Measurements from ENCODE around the gene SUMO2. TPM values are rescaled to one million over a fixed set of nuclear protein-coding genes. Genes with fewer than 3 reads are reported as not detected.

The SUMO2 gene
- total and polyA plus RNA-seq, 2 of the 13 experiments (the other 11 are each of a cell fraction or from before 2014, with no cell fraction given) = 337 to 553 TPM

DNA sequence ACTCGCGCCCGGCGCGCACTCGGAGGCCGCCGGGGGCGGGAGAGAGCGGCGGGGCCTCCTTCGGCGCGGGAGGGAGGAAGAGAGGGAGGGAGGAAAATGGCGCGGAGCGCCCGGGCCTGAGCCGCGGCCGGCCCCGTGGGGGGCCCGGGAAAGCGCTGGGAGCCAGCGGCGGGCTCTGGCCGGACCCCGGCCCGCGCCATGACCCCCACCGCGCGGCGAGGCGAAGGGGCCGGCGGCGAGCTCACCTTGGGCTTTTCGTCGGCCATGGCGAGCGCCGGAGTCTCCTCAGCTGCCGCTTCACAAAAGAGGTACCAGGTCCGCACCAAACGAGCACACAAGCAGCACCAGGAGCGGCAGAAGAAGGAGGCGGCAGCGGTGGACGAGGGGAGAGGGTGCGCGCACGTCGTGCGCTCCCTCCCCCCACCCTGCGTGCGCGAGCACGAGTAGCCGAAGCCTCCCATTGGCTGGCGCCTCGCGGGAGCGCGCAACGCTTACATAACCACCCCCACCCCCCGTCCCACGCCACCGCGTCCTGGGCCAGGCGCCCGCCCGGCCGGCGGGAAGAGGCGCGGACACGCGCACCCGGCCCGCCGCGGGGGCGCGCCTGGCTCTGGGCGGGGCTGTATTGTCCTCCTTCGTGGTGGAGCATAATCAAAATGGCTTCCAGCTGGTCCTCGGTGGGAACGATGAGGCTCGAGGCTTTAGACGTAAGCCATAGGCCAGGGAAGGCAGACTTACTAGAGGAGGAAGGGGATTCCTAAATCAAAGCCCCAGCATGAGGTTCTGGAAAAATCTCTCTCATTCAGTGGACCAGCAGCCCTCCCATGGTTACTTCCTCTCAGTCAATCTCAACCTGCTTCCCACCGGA, at the start of gene SUMO2 (continued):
- TF ChIP-seq, protein P1, sequence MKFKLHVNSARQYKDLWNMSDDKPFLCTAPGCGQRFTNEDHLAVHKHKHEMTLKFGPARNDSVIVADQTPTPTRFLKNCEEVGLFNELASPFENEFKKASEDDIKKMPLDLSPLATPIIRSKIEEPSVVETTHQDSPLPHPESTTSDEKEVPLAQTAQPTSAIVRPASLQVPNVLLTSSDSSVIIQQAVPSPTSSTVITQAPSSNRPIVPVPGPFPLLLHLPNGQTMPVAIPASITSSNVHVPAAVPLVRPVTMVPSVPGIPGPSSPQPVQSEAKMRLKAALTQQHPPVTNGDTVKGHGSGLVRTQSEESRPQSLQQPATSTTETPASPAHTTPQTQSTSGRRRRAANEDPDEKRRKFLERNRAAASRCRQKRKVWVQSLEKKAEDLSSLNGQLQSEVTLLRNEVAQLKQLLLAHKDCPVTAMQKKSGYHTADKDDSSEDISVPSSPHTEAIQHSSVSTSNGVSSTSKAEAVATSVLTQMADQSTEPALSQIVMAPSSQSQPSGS (CRISPR knock-in tag; IDR thresholded peaks at IDR 0.05) = peak; percentile 20; the same call in 1 of the 2 replicates
- TF ChIP-seq, protein P2, sequence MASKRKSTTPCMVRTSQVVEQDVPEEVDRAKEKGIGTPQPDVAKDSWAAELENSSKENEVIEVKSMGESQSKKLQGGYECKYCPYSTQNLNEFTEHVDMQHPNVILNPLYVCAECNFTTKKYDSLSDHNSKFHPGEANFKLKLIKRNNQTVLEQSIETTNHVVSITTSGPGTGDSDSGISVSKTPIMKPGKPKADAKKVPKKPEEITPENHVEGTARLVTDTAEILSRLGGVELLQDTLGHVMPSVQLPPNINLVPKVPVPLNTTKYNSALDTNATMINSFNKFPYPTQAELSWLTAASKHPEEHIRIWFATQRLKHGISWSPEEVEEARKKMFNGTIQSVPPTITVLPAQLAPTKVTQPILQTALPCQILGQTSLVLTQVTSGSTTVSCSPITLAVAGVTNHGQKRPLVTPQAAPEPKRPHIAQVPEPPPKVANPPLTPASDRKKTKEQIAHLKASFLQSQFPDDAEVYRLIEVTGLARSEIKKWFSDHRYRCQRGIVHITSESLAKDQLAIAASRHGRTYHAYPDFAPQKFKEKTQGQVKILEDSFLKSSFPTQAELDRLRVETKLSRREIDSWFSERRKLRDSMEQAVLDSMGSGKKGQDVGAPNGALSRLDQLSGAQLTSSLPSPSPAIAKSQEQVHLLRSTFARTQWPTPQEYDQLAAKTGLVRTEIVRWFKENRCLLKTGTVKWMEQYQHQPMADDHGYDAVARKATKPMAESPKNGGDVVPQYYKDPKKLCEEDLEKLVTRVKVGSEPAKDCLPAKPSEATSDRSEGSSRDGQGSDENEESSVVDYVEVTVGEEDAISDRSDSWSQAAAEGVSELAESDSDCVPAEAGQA (IDR thresholded peaks at IDR 0.05; ENCODE audit: low read depth) = no peak
- TF ChIP-seq, protein P2 (CRISPR knock-in tag; IDR thresholded peaks at IDR 0.05; ENCODE audit: borderline replicate concordance) = 0 out of 2 replicates have a peak, but pooled peaks have one; percentile 37
- TF ChIP-seq HHEX (CRISPR knock-in tag; IDR thresholded peaks at IDR 0.05) = no peak
- peak; percentile 96 for TF ChIP-seq RBFOX2 (IDR thresholded peaks at IDR 0.05; ENCODE audit: low read depth, low read length)
- TF ChIP-seq, protein P3, sequence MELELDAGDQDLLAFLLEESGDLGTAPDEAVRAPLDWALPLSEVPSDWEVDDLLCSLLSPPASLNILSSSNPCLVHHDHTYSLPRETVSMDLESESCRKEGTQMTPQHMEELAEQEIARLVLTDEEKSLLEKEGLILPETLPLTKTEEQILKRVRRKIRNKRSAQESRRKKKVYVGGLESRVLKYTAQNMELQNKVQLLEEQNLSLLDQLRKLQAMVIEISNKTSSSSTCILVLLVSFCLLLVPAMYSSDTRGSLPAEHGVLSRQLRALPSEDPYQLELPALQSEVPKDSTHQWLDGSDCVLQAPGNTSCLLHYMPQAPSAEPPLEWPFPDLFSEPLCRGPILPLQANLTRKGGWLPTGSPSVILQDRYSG (CRISPR knock-in tag; IDR thresholded peaks at IDR 0.05) = 0 out of 2 replicates have a peak, but pooled peaks have one; percentile 36
- TF ChIP-seq BHLHE40 (IDR thresholded peaks at IDR 0.05; ENCODE audit: low read length) = no peak
- TF ChIP-seq, protein P4, sequence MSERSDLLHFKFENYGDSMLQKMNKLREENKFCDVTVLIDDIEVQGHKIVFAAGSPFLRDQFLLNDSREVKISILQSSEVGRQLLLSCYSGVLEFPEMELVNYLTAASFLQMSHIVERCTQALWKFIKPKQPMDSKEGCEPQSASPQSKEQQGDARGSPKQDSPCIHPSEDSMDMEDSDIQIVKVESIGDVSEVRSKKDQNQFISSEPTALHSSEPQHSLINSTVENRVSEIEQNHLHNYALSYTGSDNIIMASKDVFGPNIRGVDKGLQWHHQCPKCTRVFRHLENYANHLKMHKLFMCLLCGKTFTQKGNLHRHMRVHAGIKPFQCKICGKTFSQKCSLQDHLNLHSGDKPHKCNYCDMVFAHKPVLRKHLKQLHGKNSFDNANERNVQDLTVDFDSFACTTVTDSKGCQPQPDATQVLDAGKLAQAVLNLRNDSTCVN (CRISPR knock-in tag; IDR thresholded peaks at IDR 0.05; ENCODE audit: borderline replicate concordance) = peak; percentile 83; the same call in 1 of the 2 replicates
- peak; percentile 42; the same call in 1 of the 2 replicates for TF ChIP-seq ZNF225 (CRISPR knock-in tag; IDR thresholded peaks at IDR 0.05)
- no peak for TF ChIP-seq ZNF260 (CRISPR knock-in tag; IDR thresholded peaks at IDR 0.05; ENCODE audit: borderline replicate concordance, low read depth)
- TF ChIP-seq CREB1 (IDR thresholded peaks at IDR 0.05) = peak; percentile 50; the same call in 1 of the 2 replicates
- TF ChIP-seq CREB1 (CRISPR knock-in tag; IDR thresholded peaks at IDR 0.05) = no peak
- TF ChIP-seq PAWR (CRISPR knock-in tag; IDR thresholded peaks at IDR 0.05; ENCODE audit: borderline replicate concordance) = no peak
- TF ChIP-seq, protein P5, sequence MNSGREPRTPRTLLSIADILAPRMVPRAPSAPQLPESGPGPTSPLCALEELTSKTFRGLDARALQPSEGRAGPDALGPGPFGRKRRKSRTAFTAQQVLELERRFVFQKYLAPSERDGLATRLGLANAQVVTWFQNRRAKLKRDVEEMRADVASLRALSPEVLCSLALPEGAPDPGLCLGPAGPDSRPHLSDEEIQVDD (CRISPR knock-in tag; IDR thresholded peaks at IDR 0.05; ENCODE audit: borderline replicate concordance) = no peak
- TF ChIP-seq SP2 (CRISPR knock-in tag; IDR thresholded peaks at IDR 0.05) = 0 out of 2 replicates have a peak, but pooled peaks have one; percentile 51
- TF ChIP-seq WIZ (CRISPR knock-in tag; IDR thresholded peaks at IDR 0.05) = no peak
- TF ChIP-seq YEATS2 (CRISPR knock-in tag; IDR thresholded peaks at IDR 0.05; ENCODE audit: borderline replicate concordance) = peak; percentile 80; the same call in 1 of the 2 replicates
- TF ChIP-seq NRL (CRISPR knock-in tag; IDR thresholded peaks at IDR 0.05; ENCODE audit: borderline replicate concordance) = no peak
- peak; percentile 64 for TF ChIP-seq ASH2L (IDR thresholded peaks at IDR 0.05; ENCODE audit: insufficient read length, low read depth, low read length)

All from HepG2 (cell line).